Measurements from ENCODE around the gene EVC.

GRCh38 chr4:5784960-5785611 lies 74.1 kb downstream of the EVC start:
- no peak for TF ChIP-seq CTCF (IDR thresholded peaks at IDR 0.05)
- no peak for TF ChIP-seq EP300 (IDR thresholded peaks at IDR 0.05)
- no peak for TF ChIP-seq POLR2A (IDR thresholded peaks at IDR 0.05)
